ENCODE measurements around the gene NR2F1-AS1.

DNA sequence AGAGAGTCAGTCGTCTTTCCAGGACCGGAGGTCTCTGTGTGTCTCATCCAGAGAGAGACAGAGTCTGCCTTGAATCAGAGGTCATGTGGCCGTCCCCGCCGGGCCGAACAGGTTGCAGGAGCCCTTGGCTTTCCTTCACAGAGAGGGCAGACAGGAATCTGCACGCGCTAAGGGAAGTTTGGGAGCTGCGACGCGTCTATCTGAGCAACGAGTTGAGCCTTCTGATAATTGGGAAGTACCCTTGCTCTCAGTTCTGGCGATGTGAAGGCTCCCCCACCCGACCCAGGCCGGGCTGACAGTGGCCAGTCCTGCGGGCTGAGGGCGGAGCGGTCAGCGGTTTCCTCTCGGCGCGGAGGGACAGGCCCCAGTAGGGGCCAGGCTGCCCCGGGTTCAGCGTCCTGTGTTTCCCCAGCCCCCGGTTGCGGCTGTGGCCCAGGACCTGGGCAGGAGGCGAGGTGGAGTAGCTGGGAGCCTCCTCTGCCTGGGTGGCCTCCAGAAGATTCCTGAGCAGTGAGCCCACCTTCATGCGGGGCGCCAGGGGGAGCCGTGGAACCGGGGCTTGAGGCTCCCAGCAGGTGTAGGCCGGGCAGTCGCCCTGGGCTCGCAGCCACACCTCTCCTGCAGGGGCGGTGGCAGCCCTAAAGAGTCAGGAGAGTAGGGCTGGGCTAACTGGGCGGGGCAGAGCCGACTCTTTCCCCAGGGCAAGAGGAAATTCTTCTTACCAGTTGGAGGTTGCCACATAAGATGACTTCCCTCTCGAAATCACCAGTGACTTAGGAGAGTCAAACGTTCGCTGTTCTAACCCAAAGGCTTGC lies 15.9 kb upstream of the NR2F1-AS1 start:
- TF ChIP-seq FOXM1 (IDR thresholded peaks at IDR 0.05; ENCODE audit: borderline replicate concordance): no peak
- no peak for TF ChIP-seq BHLHE40 (IDR thresholded peaks at IDR 0.05; ENCODE audit: borderline replicate concordance)
- TF ChIP-seq ELF4 (IDR thresholded peaks at IDR 0.05): no peak
- TF ChIP-seq NFRKB (IDR thresholded peaks at IDR 0.05): no peak
- no peak for TF ChIP-seq SP1 (IDR thresholded peaks at IDR 0.05)
- no peak for TF ChIP-seq SUZ12 (IDR thresholded peaks at IDR 0.05)
- no peak for TF ChIP-seq ARNT (IDR thresholded peaks at IDR 0.05)
- no peak for TF ChIP-seq CTBP1 (IDR thresholded peaks at IDR 0.05; ENCODE audit: borderline replicate concordance)
- TF ChIP-seq HDGF (IDR thresholded peaks at IDR 0.05; ENCODE audit: borderline replicate concordance): no peak
- no peak for TF ChIP-seq ZNF384 (IDR thresholded peaks at IDR 0.05)
